Loucy (cell line): ENCODE results near the gene ADSL.

Source experiments
- H2AFZ ChIP-seq: fragments of 200-600 bp; sonication (generic); 2 replicates; pipeline ENCODE4 v1.6.0; 2016; ENCODE audit warnings: antibody characterized with exemption, mild to moderate bottlenecking, low read length, moderate library complexity
- H3F3A ChIP-seq: fragments of 200-600 bp; 2 replicates; pipeline ENCODE4 v1.6.0; 2016; ENCODE audit warnings: antibody characterized with exemption, low read depth, mild to moderate bottlenecking
- H3K27me3 ChIP-seq: fragments of 200-600 bp; sonication (generic); 2 replicates; pipeline ENCODE4 v1.6.1; 2014; ENCODE audit warnings: low read length, mild to moderate bottlenecking; ENCODE audit not compliant: insufficient read depth, poor library complexity, severe bottlenecking
- H3K36me3 ChIP-seq: fragments of 200-600 bp; sonication (generic); 2 replicates; pipeline ENCODE4 v1.6.1; 2016; ENCODE audit warnings: low read length; ENCODE audit not compliant: insufficient read depth
- H3K4me1 ChIP-seq: fragments of 200-600 bp; sonication (generic); 2 replicates; pipeline ENCODE4 v1.5.1; 2014; ENCODE audit warnings: low read length, mild to moderate bottlenecking; ENCODE audit not compliant: insufficient read depth, poor library complexity, severe bottlenecking
- H3K4me2 ChIP-seq: fragments of 200-600 bp; sonication (generic); 2 replicates; pipeline ENCODE4 v1.6.0; 2014; ENCODE audit warnings: antibody characterized with exemption, low read length, low read depth, mild to moderate bottlenecking; ENCODE audit not compliant: poor library complexity, severe bottlenecking
- H3K4me3 ChIP-seq: fragments of 200-600 bp; sonication (generic); 2 replicates; pipeline ENCODE4 v1.5.1; 2014; ENCODE audit warnings: low read length, mild to moderate bottlenecking, mixed read lengths; ENCODE audit not compliant: poor library complexity, severe bottlenecking
- H3K79me2 ChIP-seq: fragments of 200-600 bp; sonication (generic); 2 replicates; pipeline ENCODE4 v1.6.1; 2014; ENCODE audit warnings: low read length; ENCODE audit not compliant: insufficient read depth
- H3K9ac ChIP-seq: fragments of 200-600 bp; sonication (generic); 2 replicates; pipeline ENCODE4 v1.6.0; 2014; ENCODE audit warnings: mild to moderate bottlenecking, low read depth, low read length, moderate library complexity; ENCODE audit not compliant: poor library complexity, severe bottlenecking
- H3K9me2 ChIP-seq: fragments of 200-600 bp; sonication (generic); replicated peaks from 2 replicates; pipeline ENCODE4 v1.6.1; 2016; ENCODE audit warnings: low read depth, low read length, mixed read lengths
- H3K9me3 ChIP-seq: fragments of 200-600 bp; sonication (generic); 2 replicates; pipeline ENCODE4 v1.6.1; 2014; ENCODE audit warnings: mild to moderate bottlenecking, antibody characterized with exemption, low read length, low read depth; ENCODE audit not compliant: insufficient read depth
- H4K20me1 ChIP-seq: fragments of 200-600 bp; sonication (generic); 2 replicates; pipeline ENCODE4 v1.6.0; 2014; ENCODE audit warnings: antibody characterized with exemption, low read length, mild to moderate bottlenecking; ENCODE audit not compliant: insufficient read depth, poor library complexity, severe bottlenecking
- EZH2phosphoT487 ChIP-seq: fragments of 200-600 bp; IDR thresholded peaks from 2 replicates; pipeline ENCODE4 v1.6.1; 2018; ENCODE audit warnings: antibody characterized with exemption, mild to moderate bottlenecking, moderate library complexity, borderline replicate concordance
- TF ChIP-seq, protein P1 (sequence below): fragments of 200-600 bp; sonication (generic); conservative IDR thresholded peaks from 2 replicates; pipeline ENCODE4 v1.5.1; 2014; ENCODE audit warnings: mild to moderate bottlenecking, antibody characterized with exemption, low read length

ADSL gene

DNA sequence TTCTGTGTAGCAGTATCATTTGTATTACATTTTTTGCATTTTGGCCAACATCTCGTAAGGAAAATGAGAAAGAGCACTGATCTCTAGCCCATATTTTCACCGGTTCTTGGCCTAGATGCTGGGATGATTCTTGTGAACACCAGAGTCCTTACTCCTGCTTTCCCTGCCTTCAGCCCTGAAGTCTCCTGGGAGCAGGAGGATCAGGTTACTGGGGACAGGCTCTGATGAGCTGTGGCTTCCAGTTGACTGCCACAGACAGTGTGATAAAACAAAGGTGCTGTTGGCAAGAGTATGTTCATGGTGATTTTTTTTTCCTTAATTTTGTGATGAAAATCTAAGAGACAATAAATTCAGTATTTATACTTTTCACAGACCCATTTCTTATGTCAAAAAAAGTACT, 34.2 kb upstream of the ADSL start:
- Histone ChIP-seq H2AFZ (no peak overlapping the region), H4K20me1 (no peaks in the 10 kb centered on the region), H3K9ac (no peak overlapping the region), H3K79me2 (no peaks in the 10 kb centered on the region), H3K36me3 (peaks cover 97% of the 10 kb centered on the region), H3K4me2 (no peak overlapping the region), H3K4me3 (no peak overlapping the region), H3K27me3 (no peaks in the 10 kb centered on the region), H3K4me1 (no peaks in the 10 kb centered on the region), H3K9me2 (no peaks in the 10 kb centered on the region), H3K9me3 (no peaks in the 10 kb centered on the region), H3F3A (no peaks in the 10 kb centered on the region)
- TF ChIP-seq EZH2phosphoT487: no peak
- TF ChIP-seq, protein P1, sequence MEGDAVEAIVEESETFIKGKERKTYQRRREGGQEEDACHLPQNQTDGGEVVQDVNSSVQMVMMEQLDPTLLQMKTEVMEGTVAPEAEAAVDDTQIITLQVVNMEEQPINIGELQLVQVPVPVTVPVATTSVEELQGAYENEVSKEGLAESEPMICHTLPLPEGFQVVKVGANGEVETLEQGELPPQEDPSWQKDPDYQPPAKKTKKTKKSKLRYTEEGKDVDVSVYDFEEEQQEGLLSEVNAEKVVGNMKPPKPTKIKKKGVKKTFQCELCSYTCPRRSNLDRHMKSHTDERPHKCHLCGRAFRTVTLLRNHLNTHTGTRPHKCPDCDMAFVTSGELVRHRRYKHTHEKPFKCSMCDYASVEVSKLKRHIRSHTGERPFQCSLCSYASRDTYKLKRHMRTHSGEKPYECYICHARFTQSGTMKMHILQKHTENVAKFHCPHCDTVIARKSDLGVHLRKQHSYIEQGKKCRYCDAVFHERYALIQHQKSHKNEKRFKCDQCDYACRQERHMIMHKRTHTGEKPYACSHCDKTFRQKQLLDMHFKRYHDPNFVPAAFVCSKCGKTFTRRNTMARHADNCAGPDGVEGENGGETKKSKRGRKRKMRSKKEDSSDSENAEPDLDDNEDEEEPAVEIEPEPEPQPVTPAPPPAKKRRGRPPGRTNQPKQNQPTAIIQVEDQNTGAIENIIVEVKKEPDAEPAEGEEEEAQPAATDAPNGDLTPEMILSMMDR: no peak

DNA sequence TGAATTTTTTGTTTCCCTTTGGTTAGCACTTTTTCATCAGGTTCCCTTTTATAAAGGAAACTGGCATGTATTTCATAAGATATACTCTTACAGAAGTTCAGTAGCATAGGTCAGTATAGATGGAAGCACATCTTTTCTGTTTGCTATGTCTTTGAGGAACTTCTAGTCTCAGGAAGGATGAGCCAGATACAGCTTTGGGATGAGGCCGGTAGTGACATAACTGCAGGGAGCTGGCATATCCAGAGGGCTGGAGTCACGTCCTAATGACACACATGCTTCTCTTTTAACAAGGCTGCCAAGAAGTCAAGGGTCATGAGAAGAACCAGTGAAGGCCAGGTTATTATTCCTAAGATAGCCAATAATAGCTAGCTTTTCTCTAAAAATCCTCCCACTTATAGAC, 33.3 kb upstream of the ADSL start:
- no peaks in the 10 kb centered on the region for H3F3A ChIP-seq
- H3K4me1 ChIP-seq: no peaks in the 10 kb centered on the region
- no peak overlapping the region for H3K9ac ChIP-seq
- no peaks in the 10 kb centered on the region for H3K9me2 ChIP-seq
- H3K4me2 ChIP-seq: no peak overlapping the region
- no peaks in the 10 kb centered on the region for H3K79me2 ChIP-seq
- no peaks in the 10 kb centered on the region for H3K27me3 ChIP-seq
- no peaks in the 10 kb centered on the region for H3K9me3 ChIP-seq
- H2AFZ ChIP-seq: no peak overlapping the region
- H3K4me3 ChIP-seq: no peak overlapping the region
- no peak for TF ChIP-seq EZH2phosphoT487
- TF ChIP-seq, protein P1: no peak
- peaks cover 96% of the 10 kb centered on the region for H3K36me3 ChIP-seq
- no peaks in the 10 kb centered on the region for H4K20me1 ChIP-seq

DNA sequence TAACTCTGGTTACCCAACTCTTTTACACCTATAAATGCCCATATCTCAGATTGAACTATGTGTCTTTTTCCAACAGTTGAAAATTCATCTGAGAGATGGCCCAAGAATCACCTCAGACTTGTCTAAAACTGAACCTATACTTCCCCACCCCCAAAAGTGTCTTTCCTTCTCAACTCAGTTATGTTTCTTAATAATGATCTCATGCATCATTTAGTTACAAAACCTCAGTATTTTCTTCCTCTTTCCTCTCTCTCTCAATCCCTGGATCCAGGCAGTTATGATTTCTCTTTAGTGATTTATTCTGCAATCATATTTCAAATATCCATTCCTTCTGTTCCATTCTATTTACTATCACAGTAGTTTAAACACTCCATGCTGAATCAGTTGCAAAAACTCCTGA, 32.3 kb upstream of the ADSL start:
- Histone ChIP-seq H3K9ac (no peak overlapping the region), H3K79me2 (no peaks in the 10 kb centered on the region), H3K4me1 (no peaks in the 10 kb centered on the region), H2AFZ (no peak overlapping the region), H3F3A (no peaks in the 10 kb centered on the region), H3K36me3 (peaks cover 87% of the 10 kb centered on the region), H3K4me3 (no peak overlapping the region), H3K4me2 (no peak overlapping the region), H3K9me2 (no peaks in the 10 kb centered on the region), H3K27me3 (no peaks in the 10 kb centered on the region), H3K9me3 (no peaks in the 10 kb centered on the region), H4K20me1 (no peaks in the 10 kb centered on the region)
- TF ChIP-seq EZH2phosphoT487: no peak
- TF ChIP-seq, protein P1: no peak
